Measurements from ENCODE around the gene IGHMBP2. TPM values are rescaled to one million over a fixed set of nuclear protein-coding genes. Genes with fewer than 3 reads are reported as not detected.

IGHMBP2 gene
- total and polyA plus RNA-seq, 7 donors: 5.4 to 41.3 (median 15.7) TPM

DNA sequence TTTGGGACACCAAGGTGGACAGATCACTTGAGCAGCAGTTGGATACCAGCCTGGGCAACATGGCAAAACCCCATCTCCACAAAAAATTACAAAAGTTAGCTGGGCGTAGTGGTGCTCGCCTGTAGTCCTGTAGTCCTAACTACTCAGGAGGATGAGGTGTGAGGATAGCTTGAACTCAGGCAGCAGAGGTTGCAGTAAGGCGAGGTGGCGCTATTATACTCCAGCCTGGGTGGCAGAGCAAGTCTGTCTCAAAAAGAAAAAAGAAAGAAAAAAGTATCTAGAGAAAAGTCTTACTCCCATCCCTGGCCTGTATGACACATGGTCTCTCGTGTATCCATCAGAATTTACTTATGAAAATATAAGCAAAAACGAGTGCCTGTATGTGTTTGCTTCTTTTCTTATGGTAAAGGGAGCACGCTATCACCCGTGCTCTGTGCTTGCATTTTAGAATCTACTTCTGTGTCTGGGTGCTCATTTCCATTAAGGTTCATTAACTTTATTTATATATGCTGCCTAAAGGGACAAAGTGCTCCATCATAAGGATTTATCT lies 46.6 kb upstream of the IGHMBP2 start:
- intact Hi-C loops (cut with DNase I): no loop called here
- Histone ChIP-seq H3K36me3 (no peaks in the 10 kb centered on the region), H3K9me3 (no peaks in the 10 kb centered on the region), H3K27me3 (peaks cover 9 to 17% (median 16%) of the 10 kb centered on the region in 3 donors), H3K27ac (peak overlapping the region in 3 of 4 donors; percentile 5 to 72 (median 51)), H3K4me3 (no peak overlapping the region), H3K4me1 (peaks cover 0 to 29% (median 21%) of the 10 kb centered on the region in 4 donors)
- WGBS, 2 donors: 31 to 71% methylated on average over 8 of the region's 8 CpGs
- TF ChIP-seq POLR2AphosphoS5 (IDR thresholded peaks at IDR 0.05): no peak
- no peak for TF ChIP-seq EP300 (IDR thresholded peaks at IDR 0.05)
- no peak for TF ChIP-seq POLR2A (IDR thresholded peaks at IDR 0.05)
- TF ChIP-seq, protein P1, sequence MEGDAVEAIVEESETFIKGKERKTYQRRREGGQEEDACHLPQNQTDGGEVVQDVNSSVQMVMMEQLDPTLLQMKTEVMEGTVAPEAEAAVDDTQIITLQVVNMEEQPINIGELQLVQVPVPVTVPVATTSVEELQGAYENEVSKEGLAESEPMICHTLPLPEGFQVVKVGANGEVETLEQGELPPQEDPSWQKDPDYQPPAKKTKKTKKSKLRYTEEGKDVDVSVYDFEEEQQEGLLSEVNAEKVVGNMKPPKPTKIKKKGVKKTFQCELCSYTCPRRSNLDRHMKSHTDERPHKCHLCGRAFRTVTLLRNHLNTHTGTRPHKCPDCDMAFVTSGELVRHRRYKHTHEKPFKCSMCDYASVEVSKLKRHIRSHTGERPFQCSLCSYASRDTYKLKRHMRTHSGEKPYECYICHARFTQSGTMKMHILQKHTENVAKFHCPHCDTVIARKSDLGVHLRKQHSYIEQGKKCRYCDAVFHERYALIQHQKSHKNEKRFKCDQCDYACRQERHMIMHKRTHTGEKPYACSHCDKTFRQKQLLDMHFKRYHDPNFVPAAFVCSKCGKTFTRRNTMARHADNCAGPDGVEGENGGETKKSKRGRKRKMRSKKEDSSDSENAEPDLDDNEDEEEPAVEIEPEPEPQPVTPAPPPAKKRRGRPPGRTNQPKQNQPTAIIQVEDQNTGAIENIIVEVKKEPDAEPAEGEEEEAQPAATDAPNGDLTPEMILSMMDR (IDR thresholded peaks at IDR 0.05): no peak
- DNase-seq: no peak

DNA sequence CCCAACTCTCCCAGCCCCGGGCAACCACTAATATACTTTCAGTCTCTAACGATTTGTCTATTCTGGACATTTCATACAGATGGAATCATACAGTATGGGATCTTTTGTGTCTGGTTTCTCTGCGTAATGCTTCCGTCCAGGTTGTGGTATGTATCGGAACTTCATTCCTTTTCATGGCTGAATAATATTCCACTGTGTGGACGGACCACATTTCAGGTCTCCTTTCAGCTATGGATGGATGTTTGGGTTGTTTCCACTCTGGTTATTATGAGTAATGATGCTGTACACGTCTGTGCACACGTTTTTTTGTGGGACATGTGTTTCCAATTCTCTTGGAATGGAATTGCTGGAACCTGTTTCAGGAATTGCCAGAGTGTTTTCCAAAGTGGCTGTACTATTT lies 44.6 kb upstream of the IGHMBP2 start:
- no peak overlapping the region for H3K4me3 ChIP-seq
- H3K36me3 ChIP-seq: no peaks in the 10 kb centered on the region
- no peak overlapping the region for H3K27ac ChIP-seq
- no peak for TF ChIP-seq EP300 (IDR thresholded peaks at IDR 0.05)
- TF ChIP-seq, protein P1 (IDR thresholded peaks at IDR 0.05): no peak
- TF ChIP-seq POLR2AphosphoS5 (IDR thresholded peaks at IDR 0.05): no peak
- TF ChIP-seq POLR2A (IDR thresholded peaks at IDR 0.05): no peak
- no peak for DNase-seq
- peaks cover 0 to 29% (median 21%) of the 10 kb centered on the region in 4 donors for H3K4me1 ChIP-seq
- intact Hi-C loops (cut with DNase I): no loop called here
- 89 to 91% methylated on average over 8 of the region's 8 CpGs for WGBS, 2 donors
- peaks cover 0 to 5% (median 2%) of the 10 kb centered on the region in 4 donors for H3K9me3 ChIP-seq
- H3K27me3 ChIP-seq: peaks cover 4 to 10% (median 7%) of the 10 kb centered on the region in 3 donors

DNA sequence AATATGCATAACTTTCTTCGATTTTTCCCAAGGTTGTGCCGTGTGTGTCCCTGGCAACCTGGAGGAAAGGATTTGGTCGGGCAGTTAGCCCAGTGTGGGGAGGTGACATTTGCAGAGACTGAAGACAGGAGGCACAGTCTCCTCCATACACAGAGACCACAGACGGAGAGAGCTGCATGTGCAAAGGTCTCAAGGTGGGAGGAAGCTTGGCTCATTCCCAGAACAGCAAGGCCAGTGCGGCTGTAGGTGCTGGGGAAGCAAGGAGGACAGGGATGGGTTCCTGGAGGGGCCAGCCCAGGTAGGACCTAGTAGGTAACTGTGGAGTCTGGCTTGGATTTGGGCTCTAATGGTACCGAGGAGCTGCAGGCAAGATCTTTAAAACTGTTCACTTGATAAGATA lies 41.3 kb upstream of the IGHMBP2 start:
- no peaks in the 10 kb centered on the region for H3K36me3 ChIP-seq
- no peak overlapping the region for H3K27ac ChIP-seq
- TF ChIP-seq, protein P1 (IDR thresholded peaks at IDR 0.05): no peak
- TF ChIP-seq POLR2A (IDR thresholded peaks at IDR 0.05) (no peak), POLR2AphosphoS5 (IDR thresholded peaks at IDR 0.05) (no peak), EP300 (IDR thresholded peaks at IDR 0.05) (no peak)
- H3K9me3 ChIP-seq: peaks cover 0 to 7% (median 2%) of the 10 kb centered on the region in 4 donors
- H3K4me1 ChIP-seq: peaks cover 0 to 5% (median 3%) of the 10 kb centered on the region in 4 donors
- H3K4me3 ChIP-seq: no peak overlapping the region
- intact Hi-C loops (cut with DNase I): no loop called here
- H3K27me3 ChIP-seq: no peaks in the 10 kb centered on the region
- no peak for DNase-seq
- WGBS, 2 donors: 77 to 93% methylated on average over 6 of the region's 6 CpGs

DNA sequence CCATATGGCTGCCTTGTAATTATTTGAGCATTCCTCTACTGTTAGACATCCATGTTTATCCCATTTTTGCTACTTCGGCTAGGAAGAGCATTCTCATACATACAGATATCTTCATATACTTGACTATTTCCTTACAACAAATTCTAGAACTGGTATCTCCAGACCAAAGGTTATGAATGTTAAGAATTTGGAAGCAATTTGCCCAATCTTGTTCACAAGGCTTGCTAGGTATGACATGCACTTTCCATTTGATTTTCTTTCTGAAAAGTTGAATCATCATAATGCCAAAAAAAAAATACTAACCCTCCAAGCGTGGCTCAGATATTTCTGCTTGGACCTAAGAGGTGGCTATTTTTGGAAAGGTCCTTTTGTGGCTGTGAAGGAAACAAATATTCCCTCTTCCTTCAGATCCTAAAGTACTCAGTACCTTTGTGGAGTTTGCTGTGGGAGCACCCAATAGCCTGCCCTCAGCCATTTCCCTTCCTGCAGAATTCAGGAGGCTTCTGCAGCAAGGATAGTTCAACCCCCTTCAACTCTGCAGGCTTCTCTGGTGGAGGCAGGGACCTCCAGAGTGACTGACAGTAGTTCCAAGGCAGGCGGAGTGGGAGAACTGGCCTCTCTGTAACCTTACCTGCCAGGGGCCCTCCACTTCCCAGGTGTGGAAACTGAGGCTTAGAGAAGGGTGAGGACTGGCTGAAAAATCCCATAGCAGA lies 40.0 kb upstream of the IGHMBP2 start:
- no peak for DNase-seq
- Histone ChIP-seq H3K9me3 (peaks cover 0 to 7% (median 2%) of the 10 kb centered on the region in 4 donors), H3K36me3 (no peaks in the 10 kb centered on the region), H3K4me1 (no peaks in the 10 kb centered on the region), H3K27ac (no peak overlapping the region), H3K4me3 (no peak overlapping the region), H3K27me3 (no peaks in the 10 kb centered on the region)
- 93 to 96% methylated on average over 3 of the region's 3 CpGs for WGBS, 2 donors
- intact Hi-C loops (cut with DNase I): no loop called here
- TF ChIP-seq POLR2AphosphoS5 (IDR thresholded peaks at IDR 0.05) (no peak), POLR2A (IDR thresholded peaks at IDR 0.05) (no peak), EP300 (IDR thresholded peaks at IDR 0.05) (no peak)
- TF ChIP-seq, protein P1 (IDR thresholded peaks at IDR 0.05): no peak

Data from sigmoid colon (tissue), 7 donors.